ENCODE data around the gene HAUS1. TPM values are rescaled to one million over a fixed set of nuclear protein-coding genes. Genes with fewer than 3 reads are reported as not detected.
A peak's percentile ranks its signal among the peaks of the same experiment; 100 is the strongest.

The HAUS1 gene
- total and polyA plus RNA-seq, 2 of the 8 experiments (the other 6 are each of a cell fraction or from before 2014, with no cell fraction given), result 104 TPM

DNA sequence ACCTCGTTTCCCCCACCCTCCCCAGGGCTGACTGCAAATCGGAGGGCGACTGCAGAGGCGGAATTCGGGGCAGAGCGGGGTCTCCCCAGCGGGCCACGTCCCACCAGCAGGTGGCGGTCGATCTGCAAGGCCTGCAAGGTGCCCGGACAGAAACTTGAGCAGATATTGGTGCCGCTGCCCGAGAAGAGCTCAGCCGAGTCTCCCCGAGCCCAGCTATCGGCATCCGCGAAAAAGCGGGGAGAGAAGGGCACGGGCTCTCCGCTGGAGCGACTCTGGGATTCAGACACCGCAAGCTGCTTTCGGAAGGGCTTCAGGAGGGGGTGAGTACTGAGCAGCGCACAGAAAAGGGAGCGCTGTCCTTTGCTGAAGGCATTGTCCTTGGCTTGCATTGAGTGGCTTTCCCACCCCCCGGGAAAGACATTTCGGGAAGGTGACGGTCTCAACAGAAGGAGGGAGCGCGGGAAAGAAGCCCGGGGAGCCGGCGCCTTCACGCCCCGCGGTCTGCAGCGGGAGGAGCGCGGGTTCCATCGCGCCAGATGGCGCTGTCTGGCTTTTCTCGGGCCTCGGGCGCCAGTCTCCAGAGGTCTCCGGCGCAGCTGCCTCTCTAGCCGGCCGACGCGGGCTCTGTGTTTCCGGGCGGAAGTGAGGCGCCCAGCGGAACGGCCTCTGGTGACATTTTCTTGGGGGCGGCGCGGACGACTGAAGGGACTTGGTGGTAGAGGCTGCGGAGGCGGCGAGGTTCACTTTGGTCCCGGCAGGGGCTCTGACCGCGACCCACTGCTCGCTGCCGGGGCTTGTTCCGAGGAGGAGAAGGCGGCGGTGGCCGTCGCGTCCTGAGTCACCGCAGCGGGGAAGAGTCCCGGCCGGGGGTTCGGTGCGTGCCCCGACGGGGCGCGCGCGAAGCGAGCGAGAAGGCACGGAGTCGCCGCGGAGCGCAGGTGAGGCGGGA is 69.5 kb downstream of the HAUS1 start:
- Histone ChIP-seq H4K8ac (ENCODE audit: extremely low read depth, insufficient read depth, low read length) (peak overlapping the region; percentile 91; the same call in 1 of the 2 replicates), H4K91ac (replicated peaks; ENCODE audit: insufficient read length, low read length) (peak overlapping the region; percentile 48), H3K4me2 (ENCODE audit: insufficient read depth in 1 of 2, low read depth in 2 of 2, low read length in 2 of 2) (peak overlapping the region; percentile 32 to 87), H3K79me1 (ENCODE audit: low read depth, low read length) (no peaks in the 10 kb centered on the region), H2BK12ac (ENCODE audit: low read depth, low read length) (0 out of 2 replicates have a peak overlapping the region, but pooled peaks have one; percentile 33), H3K14ac (ENCODE audit: insufficient read length) (no peak overlapping the region), H3K18ac (ENCODE audit: extremely low read depth, low read length) (peak overlapping the region; percentile 96), H4K5ac (ENCODE audit: insufficient read length, low read depth, low read length) (peak overlapping the region; percentile 43), H3K56ac (replicated peaks; ENCODE audit: insufficient read length, low read depth, low read length) (peak overlapping the region; percentile 75), H3K4me3 (ENCODE audit: extremely low read depth in 1 of 4, insufficient read depth in 2 of 4, low read depth in 3 of 4, low read length in 4 of 4) (peak overlapping the region; percentile 71 to 91 (median 81)), H4K20me1 (replicated peaks in 1 of 2; ENCODE audit: control insufficient read depth in 1 of 2, insufficient read depth in 2 of 2, low read length in 2 of 2) (peaks cover 6 to 8% of the 10 kb centered on the region in 2 experiments), H2AFZ (ENCODE audit: low read length) (peak overlapping the region; percentile 88; the same call in 1 of the 2 replicates), H3K27me3 (replicated peaks in 1 of 4; ENCODE audit: control insufficient read depth in 3 of 4, extremely low read depth in 1 of 4, insufficient read depth in 3 of 4, low read length in 3 of 4) (no peaks in the 10 kb centered on the region), H2BK20ac (ENCODE audit: low read length) (no peak overlapping the region), H2AK5ac (ENCODE audit: low read depth, low read length) (no peak overlapping the region), H2BK5ac (ENCODE audit: low read depth, low read length) (peak overlapping the region; percentile 97), H2BK15ac (ENCODE audit: low read length) (0 out of 2 replicates have a peak overlapping the region, but pooled peaks have one; percentile 61), H3K79me2 (ENCODE audit: control insufficient read depth in 1 of 2, insufficient read depth in 2 of 2, low read length in 2 of 2) (peaks cover 0 to 40% of the 10 kb centered on the region in 2 experiments; a peak in 3 of 4 replicates), H3K36me3 (ENCODE audit: control insufficient read depth in 2 of 4, insufficient read depth in 4 of 4, low read length in 3 of 4) (no peaks in the 10 kb centered on the region), H2BK120ac (replicated peaks; ENCODE audit: low read depth, low read length) (no peak overlapping the region), H3K9ac (replicated peaks in 1 of 4; ENCODE audit: extremely low read depth in 1 of 4, low read depth in 3 of 4, low read length in 3 of 4) (peak overlapping the region; percentile 80 to 90 (median 88)), H3K23ac (ENCODE audit: insufficient read length) (no peak overlapping the region), H3K27ac (ENCODE audit: low read depth, low read length) (peak overlapping the region; percentile 88), H3K4ac (replicated peaks; ENCODE audit: insufficient read length, low read depth, low read length) (peak overlapping the region; percentile 0), H3K4me1 (replicated peaks in 1 of 4; ENCODE audit: control insufficient read depth in 3 of 4, insufficient read depth in 4 of 4, low read length in 3 of 4) (peaks cover 0 to 2% (median 0%) of the 10 kb centered on the region in 4 experiments; a peak in 1 of 7 replicates), H3K9me3 (ENCODE audit: insufficient read depth in 2 of 2, low read depth in 1 of 2, low read length in 1 of 2) (no peaks in the 10 kb centered on the region), H3K23me2 (ENCODE audit: low read depth, low read length) (peaks cover 4% of the 10 kb centered on the region; the same call in 1 of the 2 replicates)
- ChIA-PET CTCF (ENCODE audit: partially characterized antibody) (interaction anchor here (0.6 to 5.9 kb wide), 49 partner anchors 11 to 485 kb away, joined by 3 to 114 read pairs (median 4); partner anchors contain the start of gene LOXHD1), POLR2A (ENCODE audit: partially characterized antibody) (interaction anchor here (0.6 to 3.9 kb wide), 29 partner anchors 9 to 501 kb away, joined by 3 to 36 read pairs (median 3); partner anchors contain the start of gene ATP5F1A)
- FAIRE-seq, result no peak
- WGBS, 2 experiments (ENCODE audit: extremely low coverage in 1 of 2, insufficient coverage in 1 of 2, insufficient read length in 1 of 2, insufficient replicate concordance in 2 of 2, low coverage in 1 of 2, low lambda C conversion rate in 2 of 2, missing lambda C conversion rate in 1 of 2), result 1% methylated on average over 90 of the region's 95 CpGs; no CpG with 5 or more reads in 1 of the 2 experiments
- peak; percentile 92 to 98 for DNase-seq (ENCODE audit: low read depth in 1 of 2, low spot score in 2 of 2)
- TF ChIP-seq PHF8 (conservative IDR thresholded peaks at IDR 0.05; ENCODE audit: low read depth, low read length), result peak; percentile 85
- TF ChIP-seq CREB1 (IDR thresholded peaks at IDR 0.05), result peak; percentile 63
- TF ChIP-seq MAFK (IDR thresholded peaks at IDR 0.05; ENCODE audit: low read depth, low read length), result no peak
- peak; percentile 73; the same call in 1 of the 2 replicates for TF ChIP-seq YY1 (IDR thresholded peaks at IDR 0.05; ENCODE audit: low read depth, low read length)
- no peak; a peak in 1 of 4 replicates for TF ChIP-seq HDAC2 (IDR thresholded peaks at IDR 0.05; ENCODE audit: borderline replicate concordance in 1 of 2, low read depth in 2 of 2, low read length in 2 of 2)
- no peak for TF ChIP-seq EP300 (IDR thresholded peaks at IDR 0.05; ENCODE audit: borderline replicate concordance in 1 of 2, low read depth in 2 of 2, low read length in 2 of 2)
- TF ChIP-seq SP2 (IDR thresholded peaks at IDR 0.05; ENCODE audit: low read length), result peak; percentile 70; the same call in 1 of the 2 replicates
- peak; percentile 93 for TF ChIP-seq KDM4A (IDR thresholded peaks at IDR 0.05; ENCODE audit: low read depth, low read length, severe bottlenecking)
- peak; percentile 77 for TF ChIP-seq GTF2F1 (IDR thresholded peaks at IDR 0.05; ENCODE audit: borderline replicate concordance, low read depth, low read length)
- TF ChIP-seq EGR1 (IDR thresholded peaks at IDR 0.05; ENCODE audit: borderline replicate concordance, low read depth, low read length), result peak; percentile 91
